OCI-LY1 (cell line): Measurements from ENCODE around the gene TTLL11.

Experiments used
- CTCF ChIP-seq: fragments of 200-600 bp; sonication (generic), shearing (Covaris generic); IDR thresholded peaks from 2 replicates; pipeline ENCODE4 v1.5.1; 2017; ENCODE audit warnings: mild to moderate bottlenecking, antibody characterized with exemption, low read length, moderate library complexity, mixed read lengths
- EZH2 ChIP-seq: fragments of 200-600 bp; sonication (generic), shearing (Covaris generic); IDR thresholded peaks from 2 replicates; pipeline ENCODE4 v1.8.0; 2017; ENCODE audit warnings: borderline replicate concordance, mixed run types, mild to moderate bottlenecking, antibody characterized with exemption, low read length, moderate library complexity, mixed read lengths

- no peak for TF ChIP-seq CTCF
- TF ChIP-seq EZH2 = no peak
Observed at GRCh38 chr9:122008559-122008958, 84.5 kb downstream of the TTLL11 start.
